DMS53 treated with DMSO at 0.1 percent for 48 hours (cell line): ENCODE data around the gene TLR6.
A peak's percentile ranks its signal among the peaks of the same experiment; 100 is the strongest.
"Not testable (repeated sequence)": the region's sequence is repeated elsewhere in the genome, so short reads cannot be mapped to it uniquely, and the experiment has no call there.

Source experiments
- DNase-seq: peaks from one replicate; lab custom pipeline; 2025; ENCODE audit not compliant: unreplicated experiment; lab: John Stamatoyannopoulos, UW

The TLR6 gene

DNA sequence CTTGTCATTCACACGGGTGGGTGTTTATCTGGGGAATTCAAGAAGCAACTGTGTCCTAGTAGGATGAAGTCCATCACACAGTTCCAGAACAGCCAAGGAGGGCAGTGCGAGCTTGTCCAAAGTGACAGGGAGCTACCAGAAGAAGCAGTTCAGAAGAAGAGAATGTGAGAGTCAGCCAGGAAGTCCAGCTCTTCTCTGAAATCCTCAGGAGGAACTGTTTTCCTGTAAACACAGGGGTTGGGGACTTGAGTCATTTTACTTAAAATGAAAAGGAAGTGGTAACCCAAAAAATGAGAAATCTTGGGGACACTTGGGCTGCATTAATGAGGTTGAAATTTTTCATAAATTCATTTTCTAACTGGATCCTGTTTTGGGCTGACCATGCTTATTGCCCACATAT lies 65.6 kb downstream of the TLR6 start:
- no peak for DNase-seq

DNA sequence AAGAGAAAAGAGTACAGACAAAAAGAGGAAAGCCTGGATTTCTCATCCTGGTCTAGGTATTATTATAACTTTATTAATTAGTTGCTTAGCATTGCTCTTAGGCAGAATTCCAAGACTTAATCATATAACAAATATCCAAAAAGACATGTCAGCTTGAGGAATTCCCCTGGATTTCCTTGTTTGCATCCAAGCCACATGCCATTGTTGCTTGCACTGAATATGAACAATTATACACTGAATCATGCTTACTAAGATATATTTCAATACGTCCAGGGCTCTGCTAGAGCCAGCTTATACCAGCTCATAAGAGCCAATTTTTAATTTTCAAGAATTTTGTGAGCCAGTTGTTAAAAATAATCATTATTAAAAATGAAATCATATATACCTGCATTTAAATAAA lies 68.3 kb downstream of the TLR6 start:
- DNase-seq = no peak

DNA sequence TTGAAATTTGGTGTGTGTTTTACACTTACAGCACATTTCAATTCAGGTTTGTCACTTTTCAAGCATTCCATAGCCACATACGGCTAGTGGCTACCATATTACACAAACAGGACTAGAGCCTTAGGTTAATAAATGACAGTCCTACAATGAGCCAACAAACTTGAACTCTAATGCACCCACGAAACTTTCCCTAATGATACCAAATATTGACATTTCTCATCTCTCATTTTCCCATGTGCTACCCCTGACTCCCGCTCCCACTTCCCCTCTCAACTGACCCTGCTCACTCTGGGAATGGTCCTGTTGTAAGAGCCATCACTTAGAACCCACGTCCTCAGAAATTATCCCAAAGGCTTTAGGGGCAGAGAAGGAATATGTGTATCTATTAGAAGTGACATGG lies 68.9 kb downstream of the TLR6 start:
- DNase-seq = no peak

DNA sequence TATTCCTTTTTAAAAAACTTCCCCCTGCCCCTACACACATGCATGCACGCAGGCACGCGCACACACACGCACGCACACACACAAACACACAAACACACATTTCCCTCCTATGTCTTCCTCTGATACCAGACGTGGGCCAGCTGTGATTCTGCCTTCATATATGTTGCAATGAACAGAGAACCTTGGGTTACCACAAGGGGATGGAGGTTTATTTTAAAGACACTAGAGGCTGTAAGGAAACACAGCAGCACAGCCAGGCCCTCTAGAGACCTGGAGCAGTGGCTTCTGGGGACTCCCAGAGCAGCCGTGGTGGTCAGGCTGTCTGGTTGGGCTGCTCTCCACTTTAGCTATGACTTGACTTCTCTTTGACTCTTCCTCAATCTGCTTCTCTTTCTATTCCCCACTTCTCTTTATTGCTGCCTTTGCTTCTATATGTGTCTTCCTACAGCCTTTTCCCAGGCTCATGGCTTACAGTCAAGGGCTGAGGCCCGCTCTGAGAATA lies 70.7 kb downstream of the TLR6 start:
- no peak for DNase-seq

DNA sequence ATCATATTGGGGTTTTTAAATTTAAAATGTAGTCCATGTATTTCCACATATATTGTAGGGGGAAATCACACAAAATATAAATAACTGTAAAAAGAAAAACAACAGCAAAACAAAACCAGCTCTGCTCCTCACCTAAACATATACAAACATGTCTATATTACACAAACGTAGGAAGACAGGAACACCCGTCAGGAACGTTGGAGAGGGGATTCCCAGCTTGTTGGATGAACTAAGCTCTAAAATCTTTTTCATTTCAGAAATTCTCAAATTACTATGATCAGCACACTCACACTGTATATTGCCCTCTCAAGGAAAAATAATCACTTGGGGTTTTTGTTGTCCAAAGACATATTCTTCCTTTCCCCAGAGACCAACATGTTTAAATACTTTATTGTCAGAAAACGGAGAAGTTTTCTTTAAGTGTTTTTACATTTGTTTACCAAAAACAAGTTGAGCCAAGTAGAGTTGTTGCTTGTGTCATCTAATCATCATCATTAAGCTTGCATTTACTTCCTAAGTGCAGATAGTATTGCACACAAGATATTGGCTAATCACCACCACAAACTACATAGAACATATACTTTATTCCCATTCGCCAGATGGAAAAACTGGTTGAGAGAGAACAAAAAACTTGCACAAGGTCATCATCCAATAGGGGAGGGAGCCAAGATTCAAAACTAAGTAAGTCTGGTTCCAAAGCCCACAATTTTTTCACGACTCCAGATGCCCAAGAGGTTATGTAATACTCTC lies 71.4 kb downstream of the TLR6 start:
- DNase-seq = no peak

DNA sequence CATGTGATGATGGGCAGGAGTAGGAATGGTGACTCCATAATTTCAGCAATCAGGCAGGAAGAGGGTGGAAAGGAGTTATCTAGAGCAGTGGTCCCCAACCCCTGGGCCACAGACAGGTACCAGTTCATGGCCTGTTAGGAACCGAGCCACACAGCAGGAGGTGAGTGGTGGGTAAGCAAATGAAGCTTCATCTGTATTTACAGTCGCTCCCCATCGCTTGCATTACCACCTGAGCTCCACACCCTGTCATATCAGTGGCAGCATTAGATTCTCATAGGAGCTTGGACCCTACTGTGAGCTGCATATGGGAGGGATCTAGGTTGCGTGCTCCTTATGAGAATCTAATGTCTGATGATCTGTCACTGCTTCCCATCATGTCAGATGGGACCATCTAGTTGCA lies 72.5 kb downstream of the TLR6 start:
- no peak for DNase-seq

DNA sequence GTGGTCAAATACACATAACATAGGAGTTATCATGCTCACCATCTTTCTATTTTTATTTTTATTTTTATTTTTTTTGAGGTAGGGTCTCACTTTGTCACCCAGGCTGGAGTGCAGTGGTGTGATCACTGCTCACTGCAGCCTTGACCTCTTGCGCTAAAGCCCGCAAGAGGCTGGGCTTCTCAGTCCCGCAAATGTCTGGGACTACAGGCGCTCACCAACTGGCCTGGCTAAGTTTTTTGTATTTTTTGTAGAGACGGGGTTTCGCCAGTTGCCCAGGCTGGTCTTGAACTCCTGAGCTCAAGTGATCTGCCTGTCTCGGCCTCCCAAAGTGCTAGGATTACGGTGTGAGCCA lies 73.5 kb downstream of the TLR6 start:
- no peak for DNase-seq

DNA sequence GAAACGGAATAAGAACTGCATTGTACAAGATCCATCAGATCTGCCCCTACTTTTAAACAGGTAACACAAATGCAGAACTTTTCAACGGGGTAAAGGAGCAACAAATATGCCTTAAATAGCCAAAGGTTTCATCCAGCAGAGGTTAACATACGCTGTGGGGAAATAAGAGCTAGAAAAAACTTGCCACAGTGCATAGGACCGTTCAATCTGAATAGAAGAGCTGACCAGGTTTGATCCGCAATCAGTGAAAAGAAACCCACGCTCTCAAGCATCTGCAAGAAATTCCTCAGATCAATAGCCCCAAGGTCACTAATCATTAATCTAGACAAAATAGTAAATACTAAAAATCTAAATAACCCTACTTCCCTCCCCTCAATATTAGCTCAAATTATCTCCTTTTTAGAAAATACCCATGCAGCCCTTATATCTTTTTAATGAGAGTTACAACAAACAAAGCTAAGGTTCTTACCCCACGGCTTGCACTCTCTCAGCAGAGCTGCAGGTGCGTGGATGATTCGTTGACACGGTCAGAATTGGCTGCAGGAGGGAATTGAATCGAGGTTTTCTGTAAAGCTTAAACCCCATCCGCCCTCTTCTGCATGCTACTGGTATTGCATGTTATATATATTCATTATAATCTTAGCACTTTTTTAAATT lies 74.0 kb downstream of the TLR6 start, which contains the start of gene TLR10:
TSS of gene TLR10 (minus strand) at position 539 of the 657 bp plus-strand sequence. CDS start 7,400 bp downstream, outside the sequence.
- DNase-seq = peak; percentile 81

DNA sequence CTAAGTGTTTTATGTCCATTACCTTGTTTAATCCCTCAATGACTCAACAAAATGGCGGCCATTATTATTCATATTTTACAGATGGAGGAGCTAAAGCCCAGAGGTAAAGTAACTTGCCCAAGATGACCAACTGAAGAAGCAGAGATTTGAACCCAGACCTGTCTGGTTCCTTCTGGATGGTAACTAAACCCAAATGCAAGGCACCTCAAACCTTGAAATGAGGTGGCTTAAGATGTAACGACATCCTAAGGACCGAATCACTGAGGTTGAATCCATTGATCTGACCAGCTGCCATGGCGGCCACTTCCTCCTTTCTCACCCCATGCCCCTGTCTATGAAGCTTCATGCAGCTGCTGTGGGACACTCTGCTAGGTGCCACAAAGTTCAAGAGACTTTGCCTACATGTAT lies 74.8 kb downstream of the TLR6 start:
- no peak for DNase-seq

DNA sequence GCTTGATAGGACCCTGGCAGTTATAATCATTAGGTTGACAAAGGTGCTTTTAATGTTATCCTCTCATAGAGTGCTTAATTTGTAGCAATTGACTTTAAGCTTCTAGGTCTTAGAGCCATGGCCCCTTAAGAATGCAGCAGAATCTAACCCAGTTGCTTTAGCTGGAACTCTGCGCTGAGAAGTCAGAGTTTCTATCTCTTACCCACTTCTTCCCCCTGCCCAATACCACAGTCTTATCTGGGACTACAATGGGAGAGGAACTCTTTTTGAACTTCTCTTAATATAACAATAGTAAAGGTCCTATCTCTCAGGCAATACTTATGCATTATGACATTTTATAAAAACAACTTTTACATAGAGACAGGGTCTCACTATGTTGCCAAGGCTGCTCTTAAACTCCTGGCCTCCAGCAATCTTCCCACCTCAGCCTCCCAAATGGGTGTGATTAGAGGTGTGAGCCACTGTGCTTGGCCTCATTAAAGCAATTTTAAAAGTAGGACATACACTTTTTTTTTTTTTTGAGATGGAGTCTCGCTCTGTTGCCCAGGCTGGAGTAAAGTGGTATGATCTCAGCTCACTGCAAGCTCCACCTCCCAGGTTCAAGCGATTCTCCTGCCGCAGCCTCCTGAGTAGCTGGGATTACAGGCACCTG lies 75.7 kb downstream of the TLR6 start:
- DNase-seq = no peak

DNA sequence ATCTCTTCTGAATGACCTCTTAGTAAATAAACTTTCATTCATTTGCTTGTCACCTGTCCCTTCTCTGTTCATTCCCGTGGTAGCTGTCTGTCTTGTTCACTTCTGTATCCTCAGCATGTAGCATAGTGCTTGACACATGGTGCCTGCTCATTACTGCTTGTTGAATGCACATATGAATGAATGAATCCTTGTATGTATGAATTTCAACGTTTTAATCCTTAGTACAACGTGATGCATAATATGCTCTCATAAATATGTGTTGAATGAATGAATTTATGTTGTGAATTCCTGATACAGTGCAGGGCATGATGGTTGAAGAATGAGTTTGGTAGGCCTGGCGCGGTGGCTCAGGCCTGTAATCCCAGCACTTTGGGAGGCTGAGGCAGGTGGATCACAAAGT lies 76.8 kb downstream of the TLR6 start:
- DNase-seq = no peak

DNA sequence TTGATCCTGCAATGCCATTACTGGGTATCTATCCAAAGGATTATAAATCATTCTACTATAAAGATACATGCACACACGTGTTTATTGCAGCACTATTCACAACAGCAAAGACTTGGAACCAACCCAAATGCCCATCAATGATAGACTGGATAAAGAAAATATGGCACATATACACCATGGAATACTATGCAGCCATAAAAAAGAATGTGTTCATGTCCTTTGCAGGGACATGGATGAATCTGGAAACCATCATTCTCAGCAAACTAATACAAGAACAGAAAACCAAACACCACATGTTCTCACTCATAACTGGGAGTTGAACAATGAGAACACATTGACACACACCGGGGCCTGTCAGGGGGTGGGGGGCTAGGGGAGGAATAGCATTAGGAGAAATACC lies 78.7 kb downstream of the TLR6 start:
- not testable (repeated sequence) for DNase-seq

DNA sequence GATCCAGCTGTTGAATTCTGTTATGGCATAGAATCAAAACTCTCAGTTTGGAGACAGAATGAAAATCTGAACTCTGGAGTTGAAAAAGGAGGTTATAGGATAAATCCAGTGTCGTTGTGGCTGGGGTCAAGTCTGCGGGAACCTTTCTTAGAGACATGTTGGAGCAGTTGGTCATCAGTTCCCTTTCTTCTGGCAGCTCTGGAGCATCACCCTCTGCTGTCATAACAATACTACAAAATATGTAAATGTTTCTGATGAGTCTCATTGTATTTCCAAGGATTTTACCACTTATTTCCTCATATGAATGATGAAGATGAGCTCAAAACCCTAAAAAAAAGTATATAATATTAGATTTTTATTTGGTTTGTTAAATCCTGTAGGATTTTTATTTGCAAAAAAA lies 81.3 kb downstream of the TLR6 start:
- no peak for DNase-seq

DNA sequence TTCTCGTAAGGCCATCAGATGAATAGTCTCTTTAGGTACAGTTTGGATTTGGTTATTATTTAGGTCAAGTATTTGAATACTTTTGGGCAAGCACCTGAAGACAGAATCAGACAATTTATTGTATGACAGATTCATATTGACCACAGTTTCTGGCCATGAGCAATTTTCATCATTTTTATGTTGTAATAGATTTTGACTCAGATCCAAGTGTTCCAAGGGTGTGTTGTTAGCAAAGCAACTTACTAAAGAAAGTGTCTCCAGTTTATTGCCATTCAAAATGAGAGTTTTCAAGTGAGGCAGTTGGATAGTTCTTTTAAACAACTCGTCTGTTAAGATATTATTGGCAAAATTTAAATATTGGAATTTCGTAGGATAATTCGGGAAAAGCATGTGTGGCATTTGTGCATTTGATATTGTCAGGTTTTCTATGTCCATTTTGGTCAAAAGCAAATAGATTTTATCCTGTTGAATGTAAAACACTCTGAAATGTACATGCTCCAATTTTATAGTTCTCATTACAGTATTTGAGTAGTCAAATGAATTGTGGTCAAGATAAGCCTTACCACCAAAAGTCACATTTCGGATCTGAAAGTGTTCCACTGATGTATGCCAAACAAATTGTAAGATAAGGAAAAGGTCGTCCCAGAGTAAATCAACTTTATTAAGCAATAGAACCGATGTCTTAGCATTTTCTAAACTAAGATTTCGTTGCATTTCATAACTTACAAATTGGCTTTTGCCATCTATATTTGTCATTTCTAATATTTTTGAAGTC lies 82.2 kb downstream of the TLR6 start:
- no peak for DNase-seq
